IPS-NIHi11 (cell line): ENCODE data around the gene ADCK2.
"Not testable (repeated sequence)": the region's sequence is repeated elsewhere in the genome, so short reads cannot be mapped to it uniquely, and the experiment has no call there.

ENCODE experiments used
- DNase-seq: peaks from one replicate; pipeline ENCODE4 v3.0.0; 2012; ENCODE audit warnings: mixed read lengths, low spot score

The ADCK2 gene

GRCh38 chr7:140645166-140645900 lies 27.4 kb upstream of the ADCK2 start:
- DNase-seq, result peak; percentile 63

- peak; percentile 81 for DNase-seq
Observed at GRCh38 chr7:140646931-140647647, 25.7 kb upstream of the ADCK2 start.

- no peak for DNase-seq
Observed at GRCh38 chr7:140649556-140650205, 23.1 kb upstream of the ADCK2 start.

GRCh38 chr7:140650367-140650766 lies 22.4 kb upstream of the ADCK2 start:
- DNase-seq, result no peak

- peak; percentile 83 for DNase-seq
Observed at GRCh38 chr7:140653319-140654108, 19.2 kb upstream of the ADCK2 start.

- DNase-seq, result no peak
Observed at GRCh38 chr7:140654109-140654387, 18.7 kb upstream of the ADCK2 start.

GRCh38 chr7:140654661-140655060 lies 18.1 kb upstream of the ADCK2 start:
- DNase-seq, result no peak

GRCh38 chr7:140655511-140656408 lies 17.0 kb upstream of the ADCK2 start:
- DNase-seq, result no peak

GRCh38 chr7:140656548-140657515 lies 15.9 kb upstream of the ADCK2 start:
- DNase-seq, result no peak

GRCh38 chr7:140657891-140658290 lies 14.9 kb upstream of the ADCK2 start:
- no peak for DNase-seq

- DNase-seq, result no peak
Observed at GRCh38 chr7:140659856-140660255, 12.9 kb upstream of the ADCK2 start.

GRCh38 chr7:140661124-140661523 lies 11.6 kb upstream of the ADCK2 start:
- DNase-seq, result no peak

GRCh38 chr7:140662938-140663337 lies 9.8 kb upstream of the ADCK2 start:
- not testable (repeated sequence) for DNase-seq

GRCh38 chr7:140667476-140667875 lies 5.3 kb upstream of the ADCK2 start:
- DNase-seq, result no peak

GRCh38 chr7:140668641-140669040 lies 4.1 kb upstream of the ADCK2 start:
- no peak for DNase-seq

- no peak for DNase-seq
Observed at GRCh38 chr7:140669352-140669751, 3.4 kb upstream of the ADCK2 start.

- DNase-seq, result not testable (repeated sequence)
Observed at GRCh38 chr7:140669862-140670261, 2.9 kb upstream of the ADCK2 start.

GRCh38 chr7:140670343-140670935 lies 2.3 kb upstream of the ADCK2 start:
- DNase-seq, result no peak

GRCh38 chr7:140671966-140672365 lies 779 bp upstream of the ADCK2 start:
- no peak for DNase-seq
